ENCODE measurements around the gene NELFB. TPM values are rescaled to one million over a fixed set of nuclear protein-coding genes. Genes with fewer than 3 reads are reported as not detected.

The NELFB gene
- total and polyA plus RNA-seq, 2 donors (not counting 1 experiment from before 2014, with no cell fraction given), result 53.7 to 55.8 TPM

DNA sequence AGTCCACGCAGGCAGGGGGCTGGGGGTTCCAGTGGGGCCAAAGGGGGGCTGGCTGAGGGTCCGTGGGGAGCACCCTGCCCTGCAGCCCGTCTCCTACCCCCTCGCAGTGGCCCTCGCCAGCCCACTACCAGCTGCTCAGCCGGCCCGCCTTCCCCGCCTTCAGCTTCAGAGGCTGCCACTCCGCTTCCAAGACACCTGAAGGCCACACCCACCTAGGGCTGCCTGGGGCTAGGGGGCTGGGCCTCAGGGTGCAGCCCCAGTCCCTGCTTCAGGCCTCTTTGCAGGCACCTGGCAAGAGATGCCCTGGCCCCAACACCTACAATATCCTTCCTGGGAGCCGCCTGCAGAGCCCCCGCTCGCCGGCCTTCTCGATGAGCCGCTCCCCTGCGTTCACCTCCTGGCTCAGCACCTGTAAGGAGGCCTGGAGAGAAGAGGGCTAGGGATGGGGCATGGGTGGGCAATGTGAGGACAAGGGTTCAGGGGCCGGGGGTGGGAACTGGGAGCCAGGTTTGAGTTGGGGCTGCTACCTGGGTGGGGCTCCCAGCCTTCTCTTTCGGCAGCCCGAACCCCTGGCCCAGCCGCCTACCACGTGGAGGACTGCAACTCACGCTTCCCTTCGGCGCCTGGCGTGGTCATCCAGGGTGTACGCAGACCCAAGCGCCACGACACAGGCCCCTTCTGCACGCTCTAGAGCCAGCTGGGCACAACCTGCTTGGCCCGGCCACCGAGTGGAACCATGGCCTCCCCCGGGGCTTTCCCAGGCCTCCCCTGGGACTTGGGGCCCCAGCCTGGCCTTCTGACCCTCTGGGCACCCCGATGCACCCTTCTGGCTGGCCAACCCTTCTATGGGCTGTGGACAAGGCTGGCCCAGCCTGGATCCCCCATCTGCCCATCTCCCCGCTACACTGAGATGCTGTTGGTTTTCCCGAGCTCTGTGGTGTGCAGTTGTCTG is 2.3 kb upstream of the NELFB start:
- H3K27me3 Mint-ChIP-seq, result no peaks in the 10 kb centered on the region
- H3K4me1 Mint-ChIP-seq, result peaks cover 25% of the 10 kb centered on the region
- no peaks in the 10 kb centered on the region for H3K9me3 Mint-ChIP-seq (ENCODE audit: insufficient read depth)
- Histone ChIP-seq H3K9ac (ENCODE audit: low read length) (no peak overlapping the region), H3K36me3 (replicated peaks in 1 of 2; ENCODE audit: control extremely low read depth in 1 of 2, control insufficient read depth in 1 of 2, extremely low read depth in 1 of 2, insufficient read depth in 2 of 2, low read length in 1 of 2) (peaks cover 0 to 6% of the 10 kb centered on the region in 2 experiments), H4K20me1 (ENCODE audit: control insufficient read depth, insufficient read depth, low read length, poor library complexity, severe bottlenecking) (peaks cover 18% of the 10 kb centered on the region), H3K9me3 (ENCODE audit: control extremely low read depth in 1 of 3, control insufficient read depth in 2 of 3, insufficient read depth in 1 of 3, low read length in 2 of 3) (no peaks in the 10 kb centered on the region), H3K79me2 (ENCODE audit: control insufficient read depth, insufficient read depth, low read length) (peaks cover 21% of the 10 kb centered on the region), H3K4me3 (ENCODE audit: control extremely low read depth in 1 of 5, extremely low read depth in 1 of 5, insufficient read depth in 1 of 5, low read depth in 2 of 5, low read length in 4 of 5) (no peak overlapping the region), H2AFZ (ENCODE audit: insufficient read depth, low read depth, low read length, poor library complexity, severe bottlenecking) (no peak overlapping the region), H3K4me2 (replicated peaks; ENCODE audit: low read depth, low read length, poor library complexity, severe bottlenecking) (no peak overlapping the region), H3K27me3 (replicated peaks in 1 of 4; ENCODE audit: control extremely low read depth in 1 of 4, control insufficient read depth in 3 of 4, insufficient read depth in 4 of 4, low read length in 3 of 4) (no peaks in the 10 kb centered on the region), H3K27ac (ENCODE audit: low read length in 2 of 2) (no peak overlapping the region), H3K4me1 (ENCODE audit: control insufficient read depth in 2 of 2, insufficient read depth in 2 of 2, low read length in 2 of 2) (peaks cover 17 to 27% of the 10 kb centered on the region in 2 donors)
- H3K4me3 Mint-ChIP-seq, result peak overlapping the region; percentile 32
- no peak overlapping the region for H3K27ac Mint-ChIP-seq
- ChIA-PET POLR2A (interaction anchor here (2.3 to 3.5 kb wide), 2 partner anchors 10 to 12 kb away, joined by 15 to 29 read pairs; partner anchors contain the start of gene TUBB4B), CTCF (interaction anchor here (2.1 to 2.3 kb wide), 2 partner anchors 12 to 16 kb away, joined by 6 to 14 read pairs; partner anchors contain the start of gene TUBB4B)
- intact Hi-C loops (cut with micrococcal nuclease), result no loop called here
- TF ChIP-seq EZH2 (IDR thresholded peaks at IDR 0.05; ENCODE audit: borderline replicate concordance, insufficient read depth, low read depth, low read length, poor library complexity, severe bottlenecking), result no peak
- TF ChIP-seq, protein P1, sequence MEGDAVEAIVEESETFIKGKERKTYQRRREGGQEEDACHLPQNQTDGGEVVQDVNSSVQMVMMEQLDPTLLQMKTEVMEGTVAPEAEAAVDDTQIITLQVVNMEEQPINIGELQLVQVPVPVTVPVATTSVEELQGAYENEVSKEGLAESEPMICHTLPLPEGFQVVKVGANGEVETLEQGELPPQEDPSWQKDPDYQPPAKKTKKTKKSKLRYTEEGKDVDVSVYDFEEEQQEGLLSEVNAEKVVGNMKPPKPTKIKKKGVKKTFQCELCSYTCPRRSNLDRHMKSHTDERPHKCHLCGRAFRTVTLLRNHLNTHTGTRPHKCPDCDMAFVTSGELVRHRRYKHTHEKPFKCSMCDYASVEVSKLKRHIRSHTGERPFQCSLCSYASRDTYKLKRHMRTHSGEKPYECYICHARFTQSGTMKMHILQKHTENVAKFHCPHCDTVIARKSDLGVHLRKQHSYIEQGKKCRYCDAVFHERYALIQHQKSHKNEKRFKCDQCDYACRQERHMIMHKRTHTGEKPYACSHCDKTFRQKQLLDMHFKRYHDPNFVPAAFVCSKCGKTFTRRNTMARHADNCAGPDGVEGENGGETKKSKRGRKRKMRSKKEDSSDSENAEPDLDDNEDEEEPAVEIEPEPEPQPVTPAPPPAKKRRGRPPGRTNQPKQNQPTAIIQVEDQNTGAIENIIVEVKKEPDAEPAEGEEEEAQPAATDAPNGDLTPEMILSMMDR (IDR thresholded peaks at IDR 0.05), result no peak
- 83% methylated on average over 33 of the region's 35 CpGs for WGBS (ENCODE audit: insufficient coverage)
- DNase-seq (no peak), ATAC-seq (ENCODE audit: low read depth) (no peak)

Data from B cell (primary cell).